Activated T-cell treated with anti-CD3 and anti-CD28 coated beads, Interleukin-2, amount 50 U/mL, for 1 hour (primary cell): ENCODE results near the gene LGI4.

Experiments
- DNase-seq: peaks from one replicate; pipeline ENCODE4 v3.0.0-alpha.2; 2020

LGI4 gene

GRCh38 chr19:35134601-35135242 lies at the start of gene LGI4:
Gene LGI4 (minus strand): TSS chr19:35135059. CDS start chr19:35134680, 379 bp downstream.
- DNase-seq = no peak

DNA sequence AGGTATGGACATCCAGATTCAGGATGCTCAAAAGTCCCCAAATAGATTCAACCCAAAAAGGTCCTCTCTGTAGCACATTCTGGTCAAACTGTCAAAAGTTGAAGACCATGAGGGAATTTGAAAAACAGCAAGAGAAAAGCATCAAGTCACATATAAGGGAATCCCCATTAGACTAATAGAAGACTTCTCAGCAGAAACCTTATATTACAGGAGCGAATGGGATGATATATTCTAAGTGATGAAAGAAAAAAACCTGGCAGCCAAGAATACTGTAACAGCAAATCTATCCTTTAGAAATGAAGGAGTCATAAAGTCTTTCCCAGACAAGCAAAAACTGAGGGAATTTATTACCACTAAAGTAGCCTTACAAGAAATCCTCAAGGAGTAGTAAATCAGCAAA lies 49.4 kb upstream of the LGI4 start:
- no peak for DNase-seq

- no peak for DNase-seq
Measured at GRCh38 chr19:35181387-35181786, 46.5 kb upstream of the LGI4 start.

DNA sequence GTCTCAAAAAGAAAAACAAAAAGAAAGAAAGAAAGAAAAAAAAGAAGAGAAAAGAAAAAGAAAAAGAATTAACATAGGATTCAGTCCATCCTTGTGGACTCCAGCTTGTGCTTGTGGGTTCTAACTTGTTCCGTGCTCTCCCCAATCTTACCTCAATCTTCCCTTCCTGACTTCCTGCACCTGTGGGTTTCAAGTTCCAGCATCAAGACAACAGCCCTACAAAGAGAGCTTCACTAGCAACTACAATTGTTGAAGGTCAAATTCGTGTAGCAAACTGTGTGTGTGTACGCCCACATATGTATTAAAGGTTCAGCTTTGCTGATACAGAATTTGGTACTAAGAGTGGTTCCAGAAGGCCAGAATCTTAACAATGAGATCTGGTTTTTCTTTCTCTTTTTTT lies 45.0 kb upstream of the LGI4 start:
- DNase-seq = no peak

- no peak for DNase-seq
Measured at GRCh38 chr19:35178701-35179100, 43.8 kb upstream of the LGI4 start.

DNA sequence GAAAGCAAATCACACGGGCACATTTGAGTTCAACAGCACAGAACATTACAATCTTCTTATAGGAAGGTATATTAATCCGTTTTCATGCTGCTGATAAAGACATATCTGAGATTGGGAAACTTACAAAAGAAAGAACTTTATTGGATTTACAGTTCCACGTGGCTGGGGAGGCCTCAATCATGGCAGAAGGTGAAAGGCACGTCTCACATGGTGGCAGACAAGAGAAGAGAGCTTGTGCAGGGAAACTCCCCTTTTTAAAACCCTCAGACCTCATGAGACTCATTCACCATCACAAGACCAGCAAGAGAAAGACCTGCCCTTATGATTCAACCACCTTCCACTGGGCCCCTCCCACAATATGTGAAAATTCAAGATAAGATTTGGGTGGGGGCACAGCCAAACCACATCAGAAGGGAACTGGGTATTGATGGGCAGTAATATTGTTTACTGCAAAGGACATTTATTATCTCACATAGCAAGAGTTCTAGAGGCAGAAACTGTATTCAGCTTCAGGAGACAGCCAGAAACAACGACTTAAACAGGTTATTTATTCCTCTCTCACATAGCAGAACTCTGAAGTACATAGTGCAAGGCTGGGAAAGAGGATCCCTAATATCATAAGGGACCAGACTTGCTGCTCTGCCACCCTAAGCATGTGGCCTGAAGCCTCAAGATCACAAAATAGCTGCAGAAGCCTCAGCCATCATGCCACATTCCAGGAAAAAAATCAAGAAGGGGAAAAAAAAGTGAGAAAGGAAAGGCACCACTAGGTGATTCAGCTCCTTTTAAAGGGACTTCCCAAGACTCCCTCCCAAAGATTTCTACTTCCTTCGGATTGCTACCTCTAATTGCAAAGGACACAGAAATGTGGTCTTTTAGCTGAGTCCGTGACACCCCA lies 42.8 kb upstream of the LGI4 start:
- DNase-seq = no peak

- no peak for DNase-seq
Measured at GRCh38 chr19:35176181-35176570, 41.3 kb upstream of the LGI4 start.

DNA sequence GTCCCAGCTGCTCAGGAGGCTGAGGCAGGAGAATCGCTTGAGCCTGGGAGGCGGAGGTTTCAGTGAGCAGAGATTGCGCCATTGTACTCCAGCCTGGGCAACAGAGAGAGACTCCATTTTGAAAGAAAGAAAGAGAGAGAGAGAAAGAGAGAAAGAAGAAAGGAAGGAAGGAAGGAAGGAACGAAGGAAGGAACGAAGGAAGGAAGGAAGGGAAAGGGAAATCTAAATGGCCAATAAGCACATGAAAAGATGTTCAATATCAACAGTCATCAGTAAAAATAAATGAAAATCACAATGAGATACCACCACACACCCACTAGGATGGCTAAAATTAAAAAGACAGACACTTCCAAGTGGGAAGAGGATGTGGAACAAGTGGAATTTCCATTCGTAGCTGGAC lies 39.4 kb upstream of the LGI4 start:
- DNase-seq = no peak

GRCh38 chr19:35171730-35172129 lies 36.9 kb upstream of the LGI4 start:
- no peak for DNase-seq

- peak; percentile 41 for DNase-seq
Measured at GRCh38 chr19:35170359-35171061, 35.7 kb upstream of the LGI4 start.

- peak; percentile 20 for DNase-seq
Measured at GRCh38 chr19:35169221-35169995, 34.5 kb upstream of the LGI4 start.

DNA sequence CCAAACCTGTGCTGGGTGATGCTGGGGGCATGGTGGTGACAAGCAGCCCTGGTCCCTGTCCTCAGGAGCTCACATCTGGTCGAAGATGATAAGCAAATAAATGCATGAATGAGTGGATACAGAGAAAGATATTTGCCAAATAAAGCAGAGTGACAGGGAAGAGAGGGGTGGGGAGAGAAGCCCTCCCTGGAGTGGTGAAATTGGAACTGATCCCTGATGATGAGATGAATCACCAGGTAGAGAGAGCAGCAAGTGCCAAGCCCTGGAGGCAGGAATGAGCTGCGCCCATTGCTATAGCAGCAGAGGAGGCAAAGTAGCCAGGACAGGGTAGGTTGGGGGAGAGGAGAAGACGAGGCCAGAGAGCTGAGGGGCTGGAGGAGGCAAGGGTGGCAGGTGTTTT lies 33.3 kb upstream of the LGI4 start:
- no peak for DNase-seq

DNA sequence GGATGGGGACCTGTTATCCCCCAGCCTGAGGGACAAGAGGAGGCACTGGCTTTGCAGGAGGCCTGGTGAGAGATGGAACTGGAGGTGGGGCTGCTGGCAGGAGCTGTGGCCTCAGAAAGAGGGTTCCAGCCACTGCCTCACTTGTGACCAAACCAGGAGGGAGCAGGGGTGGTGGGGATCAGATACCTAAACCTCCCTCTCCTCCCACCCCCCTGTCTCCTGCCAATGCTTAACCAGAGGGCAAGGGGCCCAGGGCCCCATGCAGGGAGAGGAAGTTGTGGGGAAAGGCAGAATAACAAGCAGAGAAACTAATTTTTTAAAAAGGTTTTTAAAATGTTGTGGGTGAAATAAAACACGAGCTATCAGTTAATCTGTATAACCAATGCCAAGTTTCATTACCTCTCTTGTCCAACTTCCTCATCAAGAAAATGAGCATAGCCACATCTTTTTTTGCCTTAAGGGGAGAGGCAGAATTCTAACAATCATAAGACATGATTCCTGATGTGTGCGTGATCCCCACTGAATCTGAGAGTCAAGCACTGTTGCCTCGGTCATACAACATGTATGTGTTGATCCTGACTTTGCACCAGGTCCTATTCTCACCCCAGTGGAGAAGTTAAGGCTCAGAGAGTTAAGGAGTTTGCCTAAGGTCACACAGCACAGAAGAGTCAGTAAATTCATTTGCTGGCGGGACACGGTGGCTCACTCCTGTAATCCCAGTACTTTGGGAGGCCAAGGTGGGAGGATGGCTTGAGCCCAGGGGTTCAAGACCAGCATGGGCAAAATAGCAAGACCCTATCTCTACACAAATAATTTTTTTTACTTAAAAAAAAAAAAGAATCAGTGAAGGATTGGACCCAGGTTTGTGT lies 32.6 kb upstream of the LGI4 start:
- DNase-seq = peak; percentile 29

- DNase-seq = peak; percentile 14
Measured at GRCh38 chr19:35166100-35167063, 31.5 kb upstream of the LGI4 start.

DNA sequence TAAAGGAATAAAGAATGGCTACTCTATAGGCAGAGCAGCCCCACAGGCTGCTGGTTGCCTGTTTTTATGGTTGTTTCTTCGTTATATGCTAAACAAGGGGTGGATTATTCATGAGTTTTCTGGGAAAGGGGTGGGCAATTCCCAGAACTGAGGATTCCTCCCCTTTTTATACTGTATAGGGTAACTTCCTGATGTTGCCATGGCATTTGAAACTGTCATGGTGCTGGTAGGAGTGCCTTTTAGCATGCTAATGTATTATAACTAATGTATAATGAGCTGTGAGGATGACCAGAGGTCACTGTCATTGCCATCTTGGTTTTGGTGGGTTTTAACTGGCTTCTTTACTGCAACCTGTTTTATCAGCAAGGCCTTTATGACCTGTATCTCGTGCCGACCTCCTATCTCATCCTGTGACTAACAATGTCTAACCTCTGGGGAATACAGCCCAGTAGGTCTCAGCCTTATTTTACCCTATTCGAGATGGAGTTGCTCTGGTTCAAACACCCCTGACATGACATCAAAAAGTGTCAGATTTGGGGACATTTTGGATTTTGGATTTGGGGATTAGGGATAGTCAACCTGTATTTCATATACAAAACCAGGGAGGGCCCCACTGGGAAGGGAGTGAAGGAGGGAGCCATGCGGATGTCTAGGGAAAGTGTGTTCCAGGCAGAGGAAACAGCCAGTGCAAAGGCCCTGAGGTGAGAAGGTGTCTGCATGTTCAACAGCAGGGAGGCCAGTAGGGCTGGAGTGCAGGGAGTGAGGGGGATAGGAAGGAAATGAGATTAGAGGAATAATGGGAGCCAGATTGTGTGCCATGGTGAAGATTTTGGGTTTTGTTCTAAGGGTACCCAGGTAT lies 30.6 kb upstream of the LGI4 start:
- peak; percentile 16 for DNase-seq

- DNase-seq = peak; percentile 7
Measured at GRCh38 chr19:35164418-35164817, 29.6 kb upstream of the LGI4 start.

DNA sequence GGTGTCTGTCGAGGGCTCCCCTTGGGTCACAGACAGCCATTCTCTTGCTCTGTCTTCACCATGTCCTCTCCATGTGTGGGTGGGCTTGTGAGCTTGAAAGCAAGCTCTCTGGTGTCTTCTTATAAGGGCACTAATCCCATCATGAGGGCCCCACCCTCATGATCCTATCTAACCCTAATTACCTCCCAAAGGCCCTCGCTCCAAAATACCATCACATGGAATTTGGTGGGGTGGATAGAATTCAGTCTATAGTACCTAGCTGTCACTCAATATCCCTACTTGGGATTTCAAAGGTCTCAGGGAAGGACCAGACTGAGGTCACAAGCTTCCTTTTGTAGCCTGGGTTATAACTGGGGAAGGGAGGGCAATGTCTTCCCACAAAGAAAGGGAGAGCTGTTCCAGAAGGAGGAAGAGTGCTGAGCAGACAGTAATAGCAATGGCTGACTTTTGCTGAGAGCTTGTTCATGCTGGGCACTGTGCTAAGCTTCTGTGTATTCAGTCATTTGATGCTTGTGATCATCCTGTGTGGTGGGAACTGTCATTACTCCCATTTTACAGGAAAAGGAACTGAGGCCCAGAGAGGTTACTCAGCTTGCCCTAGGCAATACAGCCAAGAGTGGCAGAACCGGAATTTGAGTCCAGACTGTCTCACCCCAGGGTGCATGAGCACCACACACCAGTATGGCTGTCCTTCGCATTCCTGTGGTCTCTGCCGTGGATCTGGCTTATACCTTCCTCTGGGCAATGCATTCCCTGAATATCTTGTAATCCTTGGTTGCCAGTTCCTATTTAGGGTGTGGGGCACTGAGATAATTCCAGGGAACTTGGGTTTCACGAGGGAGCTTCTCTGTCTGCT lies 27.8 kb upstream of the LGI4 start:
- DNase-seq = peak; percentile 18

DNA sequence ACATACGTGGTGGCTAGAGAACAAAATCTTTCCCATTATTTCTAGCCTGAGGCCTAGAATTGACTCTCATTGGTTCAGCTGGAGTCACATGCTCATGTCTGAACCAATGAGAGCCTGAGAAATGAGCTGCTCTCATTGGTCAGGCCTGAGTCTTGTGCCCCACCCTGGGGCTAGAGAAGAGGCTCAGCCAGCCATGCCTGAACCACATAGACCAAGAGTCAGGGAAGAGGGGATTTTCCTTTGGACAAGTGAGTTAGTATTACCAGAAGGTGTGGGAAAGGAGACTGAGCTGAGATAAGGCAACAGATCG lies 26.5 kb upstream of the LGI4 start:
- DNase-seq = peak; percentile 17
